GM19372 (cell line): Measurements from ENCODE around the gene ZNF341.

ENCODE experiments used
- ATAC-seq: cut with Tn5 transposase; IDR thresholded peaks from one replicate; pipeline ENCODE4 v1.9.1; 2021; ENCODE audit warnings: mild to moderate bottlenecking, low read depth, moderate library complexity; ENCODE audit not compliant: unreplicated experiment

ZNF341 gene

GRCh38 chr20:33838035-33838864 is 106.5 kb downstream of the ZNF341 start:
- ATAC-seq, result no peak

- ATAC-seq, result no peak
Observed at GRCh38 chr20:33839591-33839990, 107.8 kb downstream of the ZNF341 start.

GRCh38 chr20:33840160-33840559 is 108.4 kb downstream of the ZNF341 start:
- ATAC-seq, result no peak

GRCh38 chr20:33840759-33841435 is 109.1 kb downstream of the ZNF341 start:
- ATAC-seq, result no peak

- ATAC-seq, result no peak
Observed at GRCh38 chr20:33841436-33841799, 109.6 kb downstream of the ZNF341 start.
